NCI-H1105 treated with DMSO at 0.1 percent for 48 hours (cell line): Measurements from ENCODE around the gene WIPI1.
"Not testable (repeated sequence)": the region's sequence is repeated elsewhere in the genome, so short reads cannot be mapped to it uniquely, and the experiment has no call there.

ENCODE experiments used
- DNase-seq: peaks from one replicate; lab custom pipeline; 2025; lab: John Stamatoyannopoulos, UW

WIPI1 gene

DNA sequence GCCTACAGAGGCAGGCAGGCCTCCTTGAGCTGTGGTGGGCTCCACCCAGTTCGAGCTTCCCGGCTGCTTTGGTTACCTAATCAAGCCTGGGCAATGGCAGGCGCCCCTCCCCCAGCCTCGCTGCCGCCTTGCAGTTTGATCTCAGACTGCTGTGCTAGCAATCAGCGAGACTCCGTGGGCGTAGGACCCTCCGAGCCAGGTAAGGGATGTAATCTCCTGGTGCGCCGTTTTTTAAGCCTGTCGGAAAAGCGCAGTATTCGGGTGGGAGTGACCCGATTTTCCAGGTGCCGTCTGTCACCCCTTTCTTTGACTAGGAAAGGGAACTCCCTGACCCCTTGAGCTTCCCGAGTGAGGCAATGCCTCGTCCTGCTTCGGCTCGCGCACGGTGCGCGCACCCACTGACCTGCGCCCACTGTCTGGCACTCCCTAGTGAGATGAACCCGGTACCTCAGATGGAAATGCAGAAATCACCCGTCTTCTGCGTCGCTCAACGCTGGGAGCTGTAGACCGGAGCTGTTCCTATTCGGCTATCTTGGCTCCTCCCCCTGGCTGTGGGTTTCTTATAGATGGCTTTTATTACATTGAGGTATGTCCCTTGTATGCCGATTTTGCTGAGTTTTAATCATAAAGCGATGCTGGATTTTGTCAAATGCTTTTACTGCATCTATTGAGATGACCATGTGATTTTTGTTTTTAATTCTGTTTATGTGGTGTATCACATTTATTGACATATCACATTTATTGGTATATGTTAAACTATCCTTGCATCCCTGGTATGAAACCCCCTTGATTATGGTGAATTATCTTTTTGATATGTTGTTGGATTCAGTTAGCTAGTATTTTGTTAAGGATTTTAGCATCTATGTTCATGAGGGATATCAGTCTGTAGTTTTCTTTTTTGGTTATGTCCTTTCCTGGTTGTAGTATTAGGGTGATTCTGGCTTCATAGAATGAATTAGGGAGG is 43.4 kb downstream of the WIPI1 start:
- DNase-seq, result peak; percentile 38

GRCh38 chr17:68407656-68408055 is 49.6 kb downstream of the WIPI1 start:
- DNase-seq, result not testable (repeated sequence)

- not testable (repeated sequence) for DNase-seq
Measured at GRCh38 chr17:68403837-68404236, 53.5 kb downstream of the WIPI1 start.

DNA sequence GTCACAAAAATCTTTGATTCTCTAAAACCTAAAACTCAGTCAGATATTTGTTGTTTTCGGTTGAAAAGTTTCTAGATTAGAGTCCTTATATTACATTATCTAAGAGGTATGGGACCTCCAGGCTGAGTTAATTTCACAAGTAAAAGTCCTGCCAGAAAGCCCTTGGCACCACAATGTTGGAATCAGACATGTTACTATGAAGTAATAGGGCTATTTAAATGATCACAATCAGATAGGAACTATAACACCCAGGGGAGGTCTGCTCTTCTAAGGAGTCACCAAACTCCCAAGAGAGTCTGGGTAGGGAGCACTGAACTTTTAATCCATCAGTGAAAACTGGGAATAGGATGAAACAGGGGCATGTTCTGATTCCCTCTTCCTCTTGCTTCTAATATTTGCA is 54.2 kb downstream of the WIPI1 start:
- DNase-seq, result no peak

DNA sequence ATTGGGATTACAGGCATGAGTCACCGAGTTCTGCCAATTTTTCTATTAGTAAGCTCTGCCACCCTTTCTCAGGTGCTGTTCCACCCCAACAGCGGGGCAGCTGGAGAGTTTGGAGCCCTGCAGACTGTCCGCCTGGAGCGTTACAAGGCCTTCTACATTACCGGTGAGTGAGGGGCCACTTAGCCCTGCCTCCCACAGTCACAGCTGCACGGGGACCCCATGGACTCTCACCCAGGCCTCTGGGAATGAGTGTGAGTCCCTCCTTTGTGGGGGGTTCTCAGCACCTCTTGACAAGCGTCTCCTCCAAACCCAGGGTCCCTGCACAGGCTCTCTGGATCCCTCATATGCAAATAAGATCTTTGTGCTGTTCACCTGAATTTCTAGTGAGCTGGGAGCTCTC is 56.0 kb downstream of the WIPI1 start:
- no peak for DNase-seq

DNA sequence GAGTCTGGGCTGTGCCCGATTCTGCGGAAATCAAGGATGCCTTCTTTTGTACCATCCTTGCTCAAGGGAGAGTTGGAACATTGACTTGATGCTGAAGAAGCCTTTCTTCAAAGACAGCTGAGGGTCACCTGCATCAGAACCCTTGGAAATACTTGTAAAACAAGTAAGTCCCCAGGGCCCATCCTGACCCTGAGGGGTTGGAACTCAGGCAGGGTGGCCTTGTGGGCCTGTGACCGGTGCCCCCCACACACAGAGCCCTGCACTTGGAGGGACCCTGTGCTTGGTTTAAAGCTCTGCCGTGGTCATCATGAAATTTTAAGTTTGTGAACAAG is 56.9 kb downstream of the WIPI1 start:
- no peak for DNase-seq

- DNase-seq, result no peak
Measured at GRCh38 chr17:68399638-68400403, 57.5 kb downstream of the WIPI1 start.

- no peak for DNase-seq
Measured at GRCh38 chr17:68398691-68399637, 58.3 kb downstream of the WIPI1 start.

DNA sequence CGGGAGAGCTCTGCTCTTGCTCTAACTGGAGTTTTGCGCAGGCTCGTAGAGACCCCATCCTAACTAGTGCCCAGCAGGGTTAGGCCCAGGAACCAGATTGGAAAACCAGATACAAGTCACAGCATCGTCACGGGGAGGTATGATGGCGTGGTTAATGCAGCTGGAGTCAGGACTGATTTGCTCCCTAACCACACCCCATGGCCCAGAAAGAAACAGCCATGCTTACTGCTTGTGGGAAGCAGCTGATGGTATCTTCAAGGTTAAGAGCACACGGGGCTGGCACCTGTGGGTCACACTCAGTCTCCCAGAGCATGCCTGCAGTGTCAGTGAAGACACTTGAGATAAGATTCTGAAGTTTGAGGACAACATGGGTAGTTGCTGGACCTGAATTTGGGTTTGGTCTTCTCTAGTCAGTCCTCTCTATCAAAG is 60.2 kb downstream of the WIPI1 start:
- DNase-seq, result no peak

DNA sequence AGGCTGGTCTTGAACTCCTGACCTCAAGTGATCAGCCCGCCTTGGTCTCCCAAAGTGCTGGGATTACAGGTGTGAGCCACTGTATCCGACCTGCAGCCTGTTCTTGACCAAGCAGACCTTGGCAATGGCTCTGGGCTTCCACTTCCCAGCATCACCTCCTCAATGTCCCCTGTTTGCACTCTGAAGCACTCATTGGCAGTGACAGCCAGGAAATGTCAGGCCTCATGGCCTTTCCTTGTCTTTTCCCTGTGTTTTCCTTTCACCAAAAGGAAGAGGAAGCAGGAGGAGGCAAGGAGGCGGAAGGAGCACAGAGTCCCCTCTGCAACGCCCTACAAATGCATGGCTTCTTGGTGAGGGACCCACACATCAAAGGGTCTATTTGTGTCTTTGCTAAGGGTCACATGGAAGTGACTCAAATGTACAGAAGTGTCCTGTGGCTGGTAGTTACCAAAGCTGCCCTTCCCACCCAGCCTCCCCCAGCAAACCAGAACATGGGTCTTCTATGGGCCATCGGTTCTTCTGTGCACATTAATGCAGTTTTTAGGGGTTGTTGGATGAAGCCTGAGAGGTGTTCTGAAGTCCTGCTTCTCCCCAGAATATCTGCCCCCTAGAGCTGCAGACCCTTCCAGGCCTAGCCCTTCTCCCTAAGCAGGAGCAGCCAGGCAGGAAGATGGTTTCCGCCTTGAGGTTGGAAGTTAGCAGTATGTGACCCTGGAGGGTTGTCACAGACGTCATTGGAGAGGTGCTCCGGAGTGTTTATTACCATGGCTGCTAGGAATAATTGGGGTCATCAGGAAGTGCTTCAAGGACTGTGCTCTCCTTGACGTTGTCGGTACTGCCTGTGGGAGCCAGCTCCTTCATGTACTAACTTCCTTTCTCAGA is 60.8 kb downstream of the WIPI1 start:
- no peak for DNase-seq

GRCh38 chr17:68394608-68395331 is 62.5 kb downstream of the WIPI1 start:
- DNase-seq, result no peak

GRCh38 chr17:68391561-68392268 is 65.6 kb downstream of the WIPI1 start:
- DNase-seq, result no peak

- DNase-seq, result no peak
Measured at GRCh38 chr17:68390888-68391545, 66.3 kb downstream of the WIPI1 start.

- DNase-seq, result no peak
Measured at GRCh38 chr17:68389041-68389440, 68.3 kb downstream of the WIPI1 start.

GRCh38 chr17:68387435-68388218 is 69.7 kb downstream of the WIPI1 start:
- DNase-seq, result no peak

GRCh38 chr17:68385490-68386215 is 71.6 kb downstream of the WIPI1 start:
- no peak for DNase-seq

- DNase-seq, result no peak
Measured at GRCh38 chr17:68384941-68385340, 72.4 kb downstream of the WIPI1 start.

GRCh38 chr17:68384471-68384870 is 72.8 kb downstream of the WIPI1 start:
- no peak for DNase-seq
